IPS-15b (cell line): Measurements from ENCODE around the gene GSG1L.

Experiments
- H3K27me3 ChIP-seq: one replicate; pipeline ENCODE4 v1.6.1; 2013; ENCODE audit warnings: low read length; ENCODE audit not compliant: control insufficient read depth, insufficient read depth
- H3K36me3 ChIP-seq: one replicate; pipeline ENCODE4 v1.6.1; 2013; ENCODE audit warnings: low read length; ENCODE audit not compliant: control insufficient read depth, insufficient read depth
- H3K4me1 ChIP-seq: one replicate; pipeline ENCODE4 v1.6.1; 2013; ENCODE audit warnings: mild to moderate bottlenecking, low read length; ENCODE audit not compliant: control insufficient read depth, insufficient read depth
- H3K4me3 ChIP-seq: one replicate; pipeline ENCODE4 v1.5.1; 2013; ENCODE audit warnings: low read depth, low read length
- H3K9ac ChIP-seq: one replicate; pipeline ENCODE4 v1.6.1; 2013; ENCODE audit warnings: low read depth, mild to moderate bottlenecking, low read length
- H3K9me3 ChIP-seq: one replicate; pipeline ENCODE4 v1.6.1; 2013; ENCODE audit warnings: mild to moderate bottlenecking, low read length; ENCODE audit not compliant: control insufficient read depth, insufficient read depth

The GSG1L gene

GRCh38 chr16:27784351-27785306 lies 278.9 kb downstream of the GSG1L start:
- no peaks in the 10 kb centered on the region for H3K36me3 ChIP-seq
- no peaks in the 10 kb centered on the region for H3K27me3 ChIP-seq
- no peaks in the 10 kb centered on the region for H3K9me3 ChIP-seq
- H3K9ac ChIP-seq, result no peak overlapping the region
- H3K4me3 ChIP-seq, result no peak overlapping the region
- H3K4me1 ChIP-seq, result no peaks in the 10 kb centered on the region

- Histone ChIP-seq H3K9ac (no peak overlapping the region), H3K36me3 (no peaks in the 10 kb centered on the region), H3K27me3 (no peaks in the 10 kb centered on the region), H3K9me3 (no peaks in the 10 kb centered on the region), H3K4me1 (no peaks in the 10 kb centered on the region), H3K4me3 (no peak overlapping the region)
Measured at GRCh38 chr16:27781981-27782880, 281.3 kb downstream of the GSG1L start.

- H3K27me3 ChIP-seq, result no peaks in the 10 kb centered on the region
- H3K36me3 ChIP-seq, result no peaks in the 10 kb centered on the region
- no peak overlapping the region for H3K4me3 ChIP-seq
- H3K9ac ChIP-seq, result no peak overlapping the region
- no peaks in the 10 kb centered on the region for H3K9me3 ChIP-seq
- no peaks in the 10 kb centered on the region for H3K4me1 ChIP-seq
Measured at GRCh38 chr16:27781195-27781524, 282.4 kb downstream of the GSG1L start.

DNA sequence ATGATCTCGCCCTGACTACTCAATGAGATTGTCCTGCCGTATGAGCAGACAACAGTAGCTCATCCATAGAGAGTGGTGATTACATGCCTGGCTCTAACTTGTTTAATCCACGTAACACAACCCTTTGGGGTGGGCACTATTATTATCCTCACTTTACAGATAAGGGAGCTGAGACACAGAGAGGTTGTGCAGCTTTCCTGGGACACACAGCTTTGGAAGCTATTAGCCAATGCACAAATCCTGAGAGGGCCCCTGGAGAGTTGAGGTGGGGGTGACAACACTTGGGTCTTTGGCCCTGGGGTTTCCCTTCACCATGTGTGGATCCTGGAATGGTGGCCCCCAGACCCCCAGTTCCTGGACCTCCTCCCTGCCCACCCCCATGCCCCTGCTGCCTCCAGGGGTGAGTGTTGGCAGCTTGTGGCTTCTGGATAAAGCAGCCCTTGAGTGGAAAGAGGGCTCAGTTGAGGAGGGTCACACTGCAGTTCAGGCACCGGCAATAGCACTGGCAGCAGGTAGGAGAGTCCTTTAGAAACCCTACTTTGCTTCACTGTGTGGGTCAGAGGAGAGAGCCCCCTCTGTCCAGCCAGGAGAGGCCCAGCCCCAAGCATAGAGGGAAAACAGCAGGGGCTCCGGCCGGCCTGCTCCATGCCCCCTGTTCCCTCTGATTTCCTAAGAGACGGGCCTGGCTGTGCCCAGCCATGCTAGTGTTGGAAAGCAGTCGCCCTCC lies 282.9 kb downstream of the GSG1L start:
- no peaks in the 10 kb centered on the region for H3K36me3 ChIP-seq
- no peaks in the 10 kb centered on the region for H3K9me3 ChIP-seq
- H3K4me3 ChIP-seq, result no peak overlapping the region
- H3K4me1 ChIP-seq, result no peaks in the 10 kb centered on the region
- no peaks in the 10 kb centered on the region for H3K27me3 ChIP-seq
- H3K9ac ChIP-seq, result no peak overlapping the region

DNA sequence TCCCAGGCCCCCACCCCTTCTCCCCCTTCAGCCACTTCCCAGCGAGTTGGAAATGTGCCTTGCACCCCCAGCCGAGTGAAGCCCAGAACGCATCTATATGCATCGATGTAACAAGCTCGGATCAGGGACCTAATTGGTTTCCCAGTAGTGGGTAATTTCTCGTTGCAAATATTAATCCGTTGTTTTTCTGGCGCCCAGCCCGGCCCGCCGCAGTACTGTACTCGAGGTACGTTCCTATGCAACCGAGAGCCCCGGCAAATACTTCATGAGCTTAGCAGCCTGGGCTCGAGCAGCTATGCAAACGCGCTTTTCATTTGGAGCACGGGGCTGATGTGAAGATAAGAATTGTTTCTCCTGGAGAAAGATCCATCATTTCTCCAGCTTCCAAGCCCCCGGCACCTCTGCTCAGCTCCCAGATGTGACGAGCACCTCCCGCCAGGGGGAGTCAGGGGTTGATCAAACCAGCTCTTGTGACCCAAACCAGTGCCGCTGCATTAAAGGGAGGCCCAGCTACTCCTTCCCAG lies 283.8 kb downstream of the GSG1L start:
- no peaks in the 10 kb centered on the region for H3K27me3 ChIP-seq
- H3K4me3 ChIP-seq, result no peak overlapping the region
- no peak overlapping the region for H3K9ac ChIP-seq
- H3K4me1 ChIP-seq, result no peaks in the 10 kb centered on the region
- no peaks in the 10 kb centered on the region for H3K36me3 ChIP-seq
- no peaks in the 10 kb centered on the region for H3K9me3 ChIP-seq

DNA sequence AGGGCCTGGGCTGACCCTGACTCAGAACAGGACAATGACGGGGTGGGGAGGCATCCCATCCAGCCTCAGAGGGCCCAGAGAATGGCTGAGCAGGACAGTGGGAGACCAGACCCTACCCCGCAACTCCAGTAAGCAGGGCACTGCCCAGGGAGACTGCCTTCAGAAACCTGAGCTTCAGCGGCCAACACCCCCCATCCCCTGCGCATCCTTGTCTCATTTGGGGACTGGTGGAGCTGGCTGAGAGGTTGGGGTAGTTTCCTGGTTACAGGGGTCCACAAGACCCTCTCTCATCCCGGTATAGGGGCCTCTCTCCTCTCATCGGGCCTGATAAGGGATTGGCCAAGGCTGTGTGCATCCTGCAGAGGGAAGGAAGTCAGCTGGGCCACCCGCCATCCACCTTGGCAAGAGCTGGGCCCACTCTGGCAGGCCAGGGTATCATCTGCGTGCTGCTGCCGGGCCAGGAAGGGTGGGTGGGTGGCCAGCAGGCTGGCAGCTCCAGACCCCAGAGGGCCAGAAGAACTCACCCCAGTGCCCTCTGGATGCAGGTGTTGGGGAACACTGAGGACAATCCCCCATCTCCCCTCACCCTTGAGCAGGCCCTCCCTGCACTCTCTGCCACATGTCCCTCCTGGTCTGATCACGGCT lies 284.5 kb downstream of the GSG1L start:
- Histone ChIP-seq H3K27me3 (no peaks in the 10 kb centered on the region), H3K4me3 (no peak overlapping the region), H3K9ac (no peak overlapping the region)

DNA sequence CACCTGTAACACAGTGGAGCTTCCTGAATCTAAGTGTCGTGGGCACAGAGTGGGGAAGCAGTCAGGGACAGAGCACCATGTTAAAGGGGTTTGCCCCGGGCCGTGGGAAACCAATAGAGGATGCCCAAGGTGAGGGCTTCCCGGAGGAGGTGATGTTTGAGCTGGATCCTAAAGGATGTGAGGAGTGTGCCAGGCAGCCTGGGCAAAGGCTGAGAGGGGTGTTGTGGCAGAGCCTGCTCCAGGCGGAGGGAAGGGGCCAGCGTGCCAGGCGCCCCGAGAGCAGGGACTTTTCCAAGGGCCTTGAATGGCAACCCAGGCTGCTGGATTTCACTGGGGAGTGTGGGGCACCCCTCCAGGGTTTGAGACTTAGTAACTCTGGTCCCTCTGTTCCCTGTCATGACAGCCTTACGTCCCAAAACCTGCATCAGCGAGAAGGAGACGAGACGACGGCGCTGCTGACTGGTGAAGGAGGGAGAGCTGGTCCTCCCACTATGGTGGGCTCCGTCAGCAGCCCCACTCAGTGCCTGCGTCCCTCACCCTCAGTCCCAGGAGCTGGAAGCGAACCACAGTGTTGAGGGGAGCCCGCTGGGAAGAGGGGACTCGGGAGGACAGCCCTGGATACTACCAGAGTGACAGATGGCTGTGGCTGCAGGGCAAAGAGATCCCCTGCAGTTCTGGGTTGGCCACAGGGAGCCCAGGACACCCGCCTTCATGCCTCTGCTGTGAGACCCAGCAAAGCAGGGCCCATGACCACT lies 285.2 kb downstream of the GSG1L start:
- H3K9me3 ChIP-seq, result no peaks in the 10 kb centered on the region
- H3K36me3 ChIP-seq, result no peaks in the 10 kb centered on the region
- no peaks in the 10 kb centered on the region for H3K4me1 ChIP-seq
- H3K27me3 ChIP-seq, result no peaks in the 10 kb centered on the region
- no peak overlapping the region for H3K9ac ChIP-seq
- H3K4me3 ChIP-seq, result no peak overlapping the region

More for the DNA sequence above, 284.5 kb downstream of the GSG1L start:
- no peaks in the 10 kb centered on the region for H3K4me1 ChIP-seq
- no peaks in the 10 kb centered on the region for H3K36me3 ChIP-seq
- no peaks in the 10 kb centered on the region for H3K9me3 ChIP-seq

- no peaks in the 10 kb centered on the region for H3K4me1 ChIP-seq
- H3K9me3 ChIP-seq, result no peaks in the 10 kb centered on the region
- H3K9ac ChIP-seq, result no peak overlapping the region
- no peaks in the 10 kb centered on the region for H3K36me3 ChIP-seq
- H3K27me3 ChIP-seq, result no peaks in the 10 kb centered on the region
- no peak overlapping the region for H3K4me3 ChIP-seq
Measured at GRCh38 chr16:27777527-27777926, 286.0 kb downstream of the GSG1L start.

DNA sequence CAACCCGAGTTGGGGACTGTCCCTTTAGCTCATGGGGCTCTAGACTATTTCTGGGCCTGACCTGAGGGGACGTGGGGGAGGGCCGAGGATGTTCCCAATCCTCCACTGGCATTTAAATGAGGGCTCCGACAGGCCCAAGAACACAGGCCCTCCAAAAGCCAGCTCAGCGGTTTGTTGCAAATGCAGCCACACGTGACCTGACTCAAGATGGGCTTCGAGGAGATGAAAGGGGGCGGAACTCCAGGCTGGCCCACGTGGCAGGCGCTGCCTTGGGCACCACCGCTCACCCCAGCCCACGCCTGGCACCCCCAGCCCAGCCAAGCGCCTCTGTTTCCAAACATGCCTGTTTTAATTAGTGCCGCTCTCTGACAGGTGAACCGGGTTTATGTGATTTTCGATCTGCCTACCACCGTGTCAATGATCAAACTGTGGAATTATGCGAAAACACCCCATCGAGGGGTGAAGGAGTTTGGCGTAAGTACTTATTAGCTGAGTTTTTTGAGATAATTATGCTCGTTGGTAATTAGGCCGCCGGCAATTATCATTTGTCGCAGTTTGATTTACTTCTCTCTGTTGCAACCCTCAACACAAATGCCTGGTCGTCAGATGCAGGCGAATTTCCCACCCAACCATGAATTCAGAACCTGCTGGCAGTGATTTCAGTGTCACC lies 286.8 kb downstream of the GSG1L start:
- Histone ChIP-seq H3K9me3 (no peaks in the 10 kb centered on the region), H3K4me3 (no peak overlapping the region), H3K36me3 (peaks cover 2% of the 10 kb centered on the region), H3K4me1 (no peaks in the 10 kb centered on the region), H3K9ac (no peak overlapping the region), H3K27me3 (no peaks in the 10 kb centered on the region)

DNA sequence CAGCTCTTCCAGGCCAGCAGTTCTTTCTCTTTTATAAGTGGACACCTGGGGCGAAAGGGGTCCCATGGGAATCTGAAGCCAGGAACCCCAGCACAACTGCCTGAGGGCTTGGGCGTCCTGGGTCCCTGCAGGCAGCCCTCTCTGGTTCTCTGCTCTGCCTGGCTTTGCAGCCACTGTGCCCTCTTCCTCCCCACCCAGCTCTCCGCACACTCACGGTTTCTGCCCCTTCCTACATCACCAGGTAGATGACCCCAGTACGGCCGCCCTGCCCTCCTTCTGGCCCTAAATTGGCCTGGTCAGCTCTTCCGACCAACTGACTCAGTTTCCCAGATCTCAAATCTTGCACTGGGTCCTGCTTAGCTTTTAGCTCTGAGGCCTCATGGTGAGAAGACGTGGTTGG lies 288.3 kb downstream of the GSG1L start:
- H3K36me3 ChIP-seq, result peaks cover 4% of the 10 kb centered on the region
- no peak overlapping the region for H3K4me3 ChIP-seq
- H3K4me1 ChIP-seq, result no peaks in the 10 kb centered on the region
- H3K9me3 ChIP-seq, result no peaks in the 10 kb centered on the region
- H3K9ac ChIP-seq, result no peak overlapping the region
- H3K27me3 ChIP-seq, result no peaks in the 10 kb centered on the region
